ENCODE measurements around the gene STRA8. TPM values are rescaled to one million over a fixed set of nuclear protein-coding genes. Genes with fewer than 3 reads are reported as not detected.

Gene STRA8
- total RNA-seq, 1 experiment from 2014 or later = not detected

DNA sequence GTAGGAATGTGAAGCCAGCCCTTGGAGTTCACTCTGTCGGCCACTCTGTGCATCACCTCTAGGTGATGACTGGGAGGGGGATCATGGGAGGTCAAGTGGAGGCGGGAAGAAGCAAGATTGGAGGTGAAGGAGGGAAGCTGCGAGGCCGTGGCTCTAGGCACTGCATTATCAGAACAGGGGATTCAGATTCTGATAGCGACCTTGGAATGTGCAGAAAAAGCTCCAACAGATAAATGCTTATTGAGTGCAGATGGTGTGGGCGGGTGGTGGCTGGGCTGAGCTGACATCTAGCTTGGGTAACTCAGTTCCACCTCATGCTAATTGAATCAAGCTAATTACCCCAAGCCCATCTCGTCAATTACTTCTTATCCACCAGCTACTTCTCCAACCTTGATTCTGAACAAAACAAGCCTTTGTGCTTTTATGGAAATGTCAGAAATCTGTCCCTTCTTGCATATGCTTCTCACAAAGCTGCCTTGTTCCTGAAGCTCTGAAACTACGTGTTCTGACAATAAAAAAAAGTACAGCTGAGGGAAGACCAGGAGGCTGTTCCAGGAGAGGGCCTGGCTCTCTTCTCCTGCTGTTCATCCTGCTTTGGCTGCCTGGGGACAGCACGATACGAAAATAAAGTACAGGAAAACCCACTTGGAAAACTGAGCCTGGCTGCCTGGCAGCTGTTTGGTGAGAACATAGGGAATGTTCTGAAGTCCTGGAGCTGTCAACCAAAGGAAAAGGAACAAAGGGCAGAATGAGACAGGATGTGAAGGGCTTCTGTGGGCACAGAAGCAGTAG lies 27.5 kb downstream of the STRA8 start:
- Histone ChIP-seq H3K9ac (ENCODE audit: extremely low read depth, insufficient read length, low read length) (no peak overlapping the region), H3T11ph (ENCODE audit: low read length) (no peak overlapping the region), H3K4me2 (ENCODE audit: insufficient read depth, insufficient read length, low read length) (no peak overlapping the region), H4K91ac (ENCODE audit: insufficient read length, low read depth, low read length) (no peak overlapping the region), H2BK20ac (ENCODE audit: low read depth, low read length, poor library complexity, severe bottlenecking) (no peak overlapping the region), H3K4ac (ENCODE audit: low read depth, low read length) (no peak overlapping the region), H3K14ac (ENCODE audit: insufficient read depth, low read length) (no peak overlapping the region), H3K23me2 (ENCODE audit: insufficient read length, low read depth, low read length, poor library complexity, severe bottlenecking) (no peaks in the 10 kb centered on the region), H4K8ac (replicated peaks; ENCODE audit: insufficient read length, low read depth, low read length) (no peak overlapping the region), H3K18ac (ENCODE audit: insufficient read length, low read depth, low read length) (no peak overlapping the region), H3K79me2 (ENCODE audit: insufficient read depth, low read length) (no peaks in the 10 kb centered on the region), H3K27me3 (ENCODE audit: insufficient read depth, low read length) (no peaks in the 10 kb centered on the region), H3K23ac (ENCODE audit: insufficient read length, low read depth, low read length) (no peak overlapping the region), H3K27ac (ENCODE audit: insufficient read length, low read depth, low read length) (no peak overlapping the region), H3K4me1 (ENCODE audit: insufficient read depth, low read length) (no peaks in the 10 kb centered on the region), H4K5ac (ENCODE audit: insufficient read length, low read depth, low read length) (no peak overlapping the region), H2BK120ac (ENCODE audit: low read depth, low read length, poor library complexity, severe bottlenecking) (no peak overlapping the region), H2BK15ac (ENCODE audit: low read depth, low read length) (no peak overlapping the region), H3K79me1 (ENCODE audit: insufficient read depth, low read depth, low read length, poor library complexity, severe bottlenecking) (no peaks in the 10 kb centered on the region), H2BK12ac (ENCODE audit: insufficient read length, low read depth, low read length) (no peak overlapping the region), H3K56ac (ENCODE audit: insufficient read length, low read depth, low read length) (no peak overlapping the region), H2BK5ac (ENCODE audit: insufficient read length, low read length) (no peak overlapping the region), H2AK5ac (ENCODE audit: insufficient read length, low read length) (no peak overlapping the region), H4K20me1 (ENCODE audit: control insufficient read depth, insufficient read depth, insufficient read length) (no peaks in the 10 kb centered on the region), H2AFZ (ENCODE audit: low read length) (no peak overlapping the region), H3K9me3 (ENCODE audit: control insufficient read depth, low read depth, low read length) (no peaks in the 10 kb centered on the region)
- DNase-seq = peak; percentile 14
- no peak overlapping the region; a peak in 1 of 7 replicates for H3K27ac Mint-ChIP-seq
- peaks cover 5 to 7% of the 10 kb centered on the region in 2 experiments; a peak in 4 of 5 replicates for H3K9me3 Mint-ChIP-seq
- H3K4me1 Mint-ChIP-seq = peaks cover 5 to 6% of the 10 kb centered on the region in 2 experiments; a peak in 2 of 4 replicates
- no CpG with 5 or more reads among the region's 10 CpGs for WGBS (ENCODE audit: extremely low coverage, insufficient read length, low lambda C conversion rate)
- TF ChIP-seq, protein P1, sequence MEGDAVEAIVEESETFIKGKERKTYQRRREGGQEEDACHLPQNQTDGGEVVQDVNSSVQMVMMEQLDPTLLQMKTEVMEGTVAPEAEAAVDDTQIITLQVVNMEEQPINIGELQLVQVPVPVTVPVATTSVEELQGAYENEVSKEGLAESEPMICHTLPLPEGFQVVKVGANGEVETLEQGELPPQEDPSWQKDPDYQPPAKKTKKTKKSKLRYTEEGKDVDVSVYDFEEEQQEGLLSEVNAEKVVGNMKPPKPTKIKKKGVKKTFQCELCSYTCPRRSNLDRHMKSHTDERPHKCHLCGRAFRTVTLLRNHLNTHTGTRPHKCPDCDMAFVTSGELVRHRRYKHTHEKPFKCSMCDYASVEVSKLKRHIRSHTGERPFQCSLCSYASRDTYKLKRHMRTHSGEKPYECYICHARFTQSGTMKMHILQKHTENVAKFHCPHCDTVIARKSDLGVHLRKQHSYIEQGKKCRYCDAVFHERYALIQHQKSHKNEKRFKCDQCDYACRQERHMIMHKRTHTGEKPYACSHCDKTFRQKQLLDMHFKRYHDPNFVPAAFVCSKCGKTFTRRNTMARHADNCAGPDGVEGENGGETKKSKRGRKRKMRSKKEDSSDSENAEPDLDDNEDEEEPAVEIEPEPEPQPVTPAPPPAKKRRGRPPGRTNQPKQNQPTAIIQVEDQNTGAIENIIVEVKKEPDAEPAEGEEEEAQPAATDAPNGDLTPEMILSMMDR (conservative IDR thresholded peaks at IDR 0.05) = no peak
- H3K36me3 Mint-ChIP-seq (ENCODE audit: insufficient read depth in 1 of 3, low read depth in 3 of 3) = peaks cover 0 to 4% (median 0%) of the 10 kb centered on the region in 3 experiments; a peak in 2 of 7 replicates
- no peaks in the 10 kb centered on the region; the same call in none of the 2 replicates for H3K27me3 Mint-ChIP-seq (ENCODE audit: low read depth)
- H3K4me3 Mint-ChIP-seq = no peak overlapping the region

All from H9 (cell line).